GM12873 (cell line): ENCODE data around the gene SKI.

ENCODE experiments used
- TF ChIP-seq, protein P1 (sequence below): IDR thresholded peaks from 2 replicates; pipeline ENCODE4 v1.5.1; 2012; ENCODE audit warnings: low read depth, mild to moderate bottlenecking, moderate library complexity, low read length, control low read depth; ENCODE audit not compliant: insufficient read depth; ENCODE audit errors: missing control alignments

SKI gene

DNA sequence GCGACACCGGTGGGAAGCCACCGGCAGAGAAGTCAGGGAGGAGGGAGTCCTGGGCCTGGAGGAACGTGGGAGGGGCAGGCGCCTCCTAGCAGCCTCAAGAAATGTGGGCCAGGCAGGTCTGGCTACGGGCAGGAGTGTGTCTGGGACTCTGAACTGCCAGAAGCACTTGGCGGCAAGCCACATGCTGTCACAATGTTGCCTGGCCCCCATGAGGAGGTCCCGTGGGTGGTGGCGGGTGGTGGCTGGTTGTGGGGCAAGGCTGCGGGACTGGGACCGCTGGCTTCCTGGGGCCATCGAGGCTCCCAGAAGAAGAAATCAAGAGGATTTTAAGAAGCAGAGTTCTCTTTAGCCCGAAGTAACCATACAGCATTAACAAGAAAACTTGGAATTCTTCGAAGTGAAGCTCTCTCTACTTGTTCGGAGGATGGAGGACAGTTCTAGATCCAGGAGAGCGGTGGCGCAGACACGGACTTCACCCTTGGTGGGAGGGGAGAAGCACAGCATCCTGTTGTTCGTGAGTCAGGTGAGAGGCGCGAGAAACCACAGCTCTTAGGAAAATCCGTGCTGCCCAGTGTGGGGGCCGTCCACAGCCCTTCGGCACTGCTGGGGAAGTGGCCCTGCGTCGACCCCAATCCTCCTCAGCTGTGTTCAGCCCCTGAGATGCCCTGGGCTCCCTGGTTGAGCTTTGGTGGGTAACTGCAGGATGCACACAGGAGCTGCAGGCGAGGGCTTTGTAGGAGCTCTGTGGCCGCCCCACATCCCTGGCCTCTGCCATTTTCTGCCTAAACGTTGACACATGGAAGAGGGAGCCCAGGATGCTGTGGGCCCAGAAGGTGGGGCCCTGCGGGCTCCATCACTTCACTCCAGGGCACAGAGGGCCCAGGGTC, 12.4 kb downstream of the SKI start:
- TF ChIP-seq, protein P1, sequence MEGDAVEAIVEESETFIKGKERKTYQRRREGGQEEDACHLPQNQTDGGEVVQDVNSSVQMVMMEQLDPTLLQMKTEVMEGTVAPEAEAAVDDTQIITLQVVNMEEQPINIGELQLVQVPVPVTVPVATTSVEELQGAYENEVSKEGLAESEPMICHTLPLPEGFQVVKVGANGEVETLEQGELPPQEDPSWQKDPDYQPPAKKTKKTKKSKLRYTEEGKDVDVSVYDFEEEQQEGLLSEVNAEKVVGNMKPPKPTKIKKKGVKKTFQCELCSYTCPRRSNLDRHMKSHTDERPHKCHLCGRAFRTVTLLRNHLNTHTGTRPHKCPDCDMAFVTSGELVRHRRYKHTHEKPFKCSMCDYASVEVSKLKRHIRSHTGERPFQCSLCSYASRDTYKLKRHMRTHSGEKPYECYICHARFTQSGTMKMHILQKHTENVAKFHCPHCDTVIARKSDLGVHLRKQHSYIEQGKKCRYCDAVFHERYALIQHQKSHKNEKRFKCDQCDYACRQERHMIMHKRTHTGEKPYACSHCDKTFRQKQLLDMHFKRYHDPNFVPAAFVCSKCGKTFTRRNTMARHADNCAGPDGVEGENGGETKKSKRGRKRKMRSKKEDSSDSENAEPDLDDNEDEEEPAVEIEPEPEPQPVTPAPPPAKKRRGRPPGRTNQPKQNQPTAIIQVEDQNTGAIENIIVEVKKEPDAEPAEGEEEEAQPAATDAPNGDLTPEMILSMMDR: no peak

DNA sequence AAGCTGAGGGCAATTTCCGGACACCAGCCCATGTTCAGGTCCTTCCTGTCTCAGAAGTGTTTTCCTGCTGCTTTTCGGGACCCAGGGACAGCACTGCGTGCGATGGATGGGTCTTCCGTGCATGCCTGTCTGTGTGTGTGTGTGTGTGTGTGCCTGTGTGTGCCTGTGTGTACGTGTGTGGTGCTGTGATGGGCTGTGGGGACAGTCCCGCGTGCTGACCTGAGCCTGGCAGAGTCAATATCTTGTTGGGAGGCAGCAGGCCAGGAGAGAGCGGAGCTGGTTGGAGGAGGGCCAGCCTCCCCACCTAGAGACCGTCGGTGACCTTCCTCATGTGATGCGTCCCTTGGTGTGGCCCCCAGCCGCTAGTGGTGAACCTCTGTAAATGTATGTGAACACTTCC, 13.7 kb downstream of the SKI start:
- TF ChIP-seq, protein P1: no peak

DNA sequence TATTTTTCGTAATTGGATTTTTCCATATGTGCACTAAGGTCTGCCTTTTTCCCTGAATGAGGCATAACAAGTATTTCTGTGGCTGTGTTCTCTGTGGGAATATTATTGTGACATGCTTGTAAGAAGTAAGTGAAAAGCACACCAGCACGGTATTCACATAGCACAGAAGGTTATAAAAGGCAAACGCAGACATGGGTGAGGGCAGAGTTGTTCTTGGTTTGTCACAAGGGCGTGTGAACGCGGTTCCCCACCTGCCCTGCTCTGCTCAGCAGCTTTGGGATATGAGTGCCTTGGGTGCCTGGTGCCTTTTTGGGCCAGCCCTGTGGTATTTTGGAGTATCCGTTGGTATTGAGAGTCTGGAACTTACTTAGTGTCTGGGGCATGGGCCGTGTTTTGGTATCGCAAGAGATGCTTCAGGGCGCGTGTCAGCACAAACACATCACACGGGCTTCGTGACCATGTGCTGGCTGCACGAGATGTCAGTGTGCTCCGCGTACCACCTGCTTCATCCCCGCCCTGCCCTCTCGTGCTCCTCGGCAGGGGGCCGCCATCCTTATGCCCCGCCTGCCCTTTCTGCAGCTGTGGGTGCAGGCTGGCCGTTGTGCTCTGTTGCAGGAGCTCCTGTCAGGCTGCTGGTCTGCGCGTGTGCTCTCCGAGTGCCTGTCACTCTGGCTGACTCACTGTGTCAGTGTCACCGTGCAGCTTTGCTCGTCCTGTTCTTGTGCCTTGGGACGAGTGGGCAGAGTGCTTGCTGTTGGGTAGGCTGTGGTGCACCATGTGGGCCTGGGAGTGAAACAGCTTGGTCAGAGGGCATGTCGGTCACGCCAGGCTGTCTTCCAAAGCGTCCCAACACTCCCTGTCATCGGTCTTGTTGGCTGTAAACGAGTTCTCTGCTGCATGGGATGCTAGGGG, 15.0 kb downstream of the SKI start:
- TF ChIP-seq, protein P1: no peak

DNA sequence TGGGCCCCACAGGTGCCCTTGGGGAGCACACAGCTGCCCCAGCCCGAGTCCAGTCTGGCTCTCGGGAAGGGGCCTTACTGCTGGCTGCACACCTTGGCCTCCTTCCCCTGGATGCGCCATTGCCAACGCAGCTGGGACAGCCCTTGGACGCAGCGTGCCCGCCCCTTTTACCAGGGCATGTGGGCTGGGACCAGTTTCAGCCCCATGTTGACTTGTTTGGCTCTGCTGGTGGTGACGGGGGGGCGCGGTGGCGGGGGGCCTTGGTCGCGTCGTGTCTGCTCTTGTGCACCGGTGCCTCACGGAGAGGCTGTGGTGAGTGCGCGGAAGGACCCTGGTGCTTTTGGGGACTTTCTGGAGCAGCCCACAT, 19.6 kb downstream of the SKI start:
- TF ChIP-seq, protein P1: no peak

DNA sequence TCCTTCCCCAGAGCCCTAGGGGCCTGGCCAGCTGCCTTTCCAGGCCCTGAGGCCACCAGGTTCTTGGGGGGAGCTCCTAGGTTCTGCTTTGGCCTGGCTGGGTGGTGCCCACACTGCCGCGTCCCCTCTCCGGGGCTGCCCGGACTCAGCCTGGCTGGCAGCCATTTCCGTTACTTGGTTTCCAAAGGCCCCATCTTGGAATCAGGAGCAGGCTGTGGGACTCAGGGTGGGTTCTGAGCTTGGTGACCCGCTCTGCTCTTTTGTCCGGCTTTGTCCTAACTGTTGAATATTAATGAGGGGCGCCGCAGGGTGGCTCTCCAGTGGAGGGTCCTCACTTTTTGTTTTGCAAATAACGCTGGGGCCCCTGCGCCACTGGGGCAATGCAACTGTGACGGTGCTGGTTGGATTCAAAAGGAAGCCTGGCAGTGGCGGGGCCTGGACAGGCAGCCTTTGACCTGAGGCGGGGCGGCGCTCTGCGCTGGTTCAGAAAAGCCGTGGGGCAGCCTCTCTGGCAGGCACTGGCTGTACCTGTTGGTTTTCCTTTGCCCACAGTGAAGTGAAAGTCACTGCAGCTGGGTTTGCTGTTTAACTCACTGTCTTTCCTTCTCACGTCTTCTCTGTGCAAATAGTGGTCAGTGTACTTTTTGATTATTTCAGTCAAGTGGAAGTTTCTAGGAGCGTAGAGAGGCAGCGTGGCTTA, 20.2 kb downstream of the SKI start:
- TF ChIP-seq, protein P1: no peak

DNA sequence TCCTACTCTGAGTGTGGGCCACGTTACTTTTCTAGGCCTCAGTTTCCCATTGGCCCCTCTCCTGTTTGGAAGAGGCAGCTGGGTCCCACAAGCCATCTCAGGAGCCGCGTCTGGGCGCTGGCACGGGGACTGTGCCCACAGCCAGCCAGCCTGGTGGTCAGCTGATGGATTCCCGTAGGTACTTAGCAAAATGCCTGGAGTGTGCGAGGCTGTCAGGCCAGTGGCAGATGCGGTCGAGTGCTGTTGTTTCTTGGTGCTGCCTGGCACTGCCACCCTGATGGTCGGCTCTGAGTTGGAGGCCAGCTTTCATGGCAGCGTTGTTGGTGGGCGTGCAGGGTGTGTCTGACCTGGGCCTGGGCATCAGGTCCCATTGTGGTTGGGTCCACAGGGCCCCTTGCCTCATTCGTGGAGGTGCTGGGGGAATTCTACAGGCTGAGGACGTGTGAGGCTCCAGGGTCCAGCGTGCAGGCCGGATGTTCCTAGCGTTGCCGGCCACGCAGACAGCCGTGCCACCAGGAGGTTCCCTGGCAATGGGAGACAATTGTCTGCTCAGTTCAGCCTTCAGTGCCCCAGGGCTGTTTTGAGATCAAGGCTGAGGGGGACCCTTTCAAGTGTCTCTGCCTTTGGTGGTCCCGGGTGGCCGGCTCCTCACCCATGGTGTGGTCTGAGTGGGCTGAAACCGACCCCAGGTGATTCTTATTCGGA, 20.9 kb downstream of the SKI start:
- TF ChIP-seq, protein P1: no peak

DNA sequence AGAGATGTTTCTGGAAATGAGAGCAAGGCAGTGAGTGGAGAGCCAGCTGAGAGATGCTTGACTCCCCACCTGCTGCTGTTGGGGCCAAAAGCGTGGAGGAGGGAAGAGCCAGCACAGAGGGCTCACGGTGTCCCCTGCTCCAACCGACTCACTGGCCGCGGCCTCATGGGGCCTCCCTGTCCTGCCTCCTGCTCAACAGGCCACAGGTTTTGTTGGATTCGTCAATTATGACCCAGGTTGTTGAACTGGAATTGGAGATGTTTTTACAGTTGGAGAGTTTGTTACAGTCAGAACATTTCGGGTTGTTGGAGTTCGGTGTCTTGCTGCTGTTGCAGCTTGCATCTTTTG, 21.4 kb downstream of the SKI start:
- TF ChIP-seq, protein P1: no peak
